A172 (cell line): Measurements from ENCODE around the gene GOLIM4. TPM values are rescaled to one million over a fixed set of nuclear protein-coding genes. Genes with fewer than 3 reads are reported as not detected.

Experiments used
- DNase-seq: peaks from one replicate; pipeline ENCODE4 v3.0.0-alpha.2; 2015; ENCODE audit warnings: low spot score
- total RNA-seq: library from RNA; depleted of rRNA; stranded (reverse); fragments of >200 nt; shearing (Covaris generic); gene quantifications from 2 replicates; pipeline ENCODE4 v1.2.3, GENCODE V29; 2014

GOLIM4 gene
- total RNA-seq, 1 experiment from 2014 or later: 63.9 TPM

DNA sequence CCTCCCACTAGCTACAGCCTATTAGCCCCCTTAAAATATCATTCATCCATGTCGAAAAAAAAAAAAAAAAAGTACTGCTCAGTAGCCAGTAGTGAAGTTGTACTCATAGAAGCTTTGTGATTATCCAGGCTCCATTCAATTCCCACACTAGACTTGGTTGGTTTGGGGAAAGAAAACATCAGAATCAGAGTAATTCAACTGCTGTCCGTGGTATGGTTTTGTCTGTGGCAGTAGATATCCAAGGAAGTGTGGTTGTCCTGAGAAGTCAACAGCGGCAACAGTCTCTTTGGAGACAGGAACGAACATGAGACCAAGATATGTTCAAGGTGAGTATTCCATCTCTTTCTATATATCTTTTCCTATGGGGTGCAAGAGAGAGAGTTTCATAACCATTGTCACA lies 99.2 kb downstream of the GOLIM4 start:
- no peak for DNase-seq

DNA sequence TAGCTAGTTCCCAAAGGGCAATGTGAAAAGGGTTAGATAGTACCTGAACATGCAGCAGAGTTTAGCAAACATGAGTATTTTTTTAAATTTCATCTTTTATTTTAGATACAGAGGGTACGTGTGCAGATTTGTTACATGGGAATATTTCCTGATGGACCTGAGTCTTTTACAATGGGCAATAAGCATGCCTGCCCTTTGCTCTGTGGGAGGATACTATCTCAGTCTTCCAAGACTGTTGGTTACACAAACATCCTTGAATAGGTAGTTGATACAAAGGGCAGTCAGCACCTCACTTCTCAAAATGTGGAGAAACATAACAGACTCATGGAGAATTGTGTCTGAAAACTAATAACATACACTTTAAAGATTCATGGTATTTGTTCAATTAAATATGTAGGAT lies 103.3 kb downstream of the GOLIM4 start:
- no peak for DNase-seq

DNA sequence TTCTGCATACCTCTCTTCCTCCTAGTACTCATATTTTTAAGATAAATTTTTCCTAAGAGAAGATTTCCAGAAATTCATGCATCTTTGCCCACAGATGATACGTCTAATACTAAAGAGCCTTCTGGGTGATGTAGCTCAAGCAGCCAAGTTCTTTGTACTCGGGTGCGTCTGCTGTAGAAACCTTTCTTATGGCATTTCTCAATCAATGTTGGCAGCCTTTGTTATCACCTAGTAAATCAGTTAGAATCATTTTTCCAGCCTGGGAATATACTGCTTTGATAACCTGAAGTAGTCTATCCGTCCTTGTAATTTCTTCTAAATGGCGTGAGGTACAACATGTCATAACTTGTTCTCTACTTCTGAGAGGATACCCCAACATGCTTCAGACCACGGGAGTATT lies 104.5 kb downstream of the GOLIM4 start:
- no peak for DNase-seq

DNA sequence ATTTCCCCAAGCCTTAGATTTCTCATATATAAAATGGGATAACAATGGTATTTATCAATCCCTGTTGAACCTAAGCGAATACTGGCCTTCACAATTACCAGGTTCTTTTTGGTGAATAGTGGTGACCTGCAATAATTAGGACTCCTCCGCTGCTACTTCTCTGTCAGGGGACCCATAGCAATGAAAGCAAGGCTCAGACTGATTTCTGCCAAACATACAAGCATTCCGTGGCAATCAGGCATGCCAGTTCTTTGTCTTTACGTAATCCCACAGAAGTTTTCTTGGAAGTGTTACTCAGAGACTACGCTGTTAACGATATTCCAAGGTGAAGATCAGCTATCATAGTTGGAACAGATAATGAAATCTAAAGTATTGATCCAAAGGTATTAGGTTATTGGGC lies 105.7 kb downstream of the GOLIM4 start:
- no peak for DNase-seq

DNA sequence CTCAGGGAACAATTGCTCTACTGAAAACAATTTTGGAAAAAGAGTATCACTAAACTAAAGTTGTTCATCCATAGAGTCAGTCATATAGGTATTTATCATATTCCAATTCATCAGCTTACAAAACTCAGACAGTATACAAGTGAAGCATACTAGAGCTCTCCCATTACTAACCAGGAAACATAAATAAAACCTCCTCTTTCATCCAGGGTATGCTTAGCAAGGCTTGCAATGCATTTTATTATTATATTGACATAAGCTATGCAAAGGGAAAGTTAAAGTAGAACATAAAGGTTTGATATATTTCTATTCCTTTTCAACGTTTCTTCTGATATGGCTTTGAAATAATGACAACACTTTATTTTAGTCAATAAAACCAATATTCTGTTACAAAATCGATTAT lies 106.7 kb downstream of the GOLIM4 start:
- no peak for DNase-seq

DNA sequence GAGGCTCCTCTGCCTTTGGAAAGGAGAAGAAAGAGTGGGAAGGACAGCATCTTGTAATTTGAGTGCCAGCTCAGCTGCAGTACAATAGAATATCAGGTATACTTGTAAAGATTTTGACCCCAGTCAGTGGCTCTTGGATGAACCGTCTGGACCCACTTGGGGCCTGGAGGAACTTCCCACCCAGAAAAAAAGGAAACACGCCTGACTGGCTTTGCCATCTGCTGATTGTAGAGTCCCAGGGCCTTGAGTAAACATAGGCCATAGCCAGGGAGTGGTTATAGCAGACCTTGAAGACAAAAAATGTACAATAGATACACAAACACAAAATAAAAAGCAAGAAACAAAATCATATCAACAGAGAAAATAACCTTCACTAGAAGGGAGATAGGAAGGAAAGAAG lies 112.1 kb downstream of the GOLIM4 start:
- DNase-seq: no peak

DNA sequence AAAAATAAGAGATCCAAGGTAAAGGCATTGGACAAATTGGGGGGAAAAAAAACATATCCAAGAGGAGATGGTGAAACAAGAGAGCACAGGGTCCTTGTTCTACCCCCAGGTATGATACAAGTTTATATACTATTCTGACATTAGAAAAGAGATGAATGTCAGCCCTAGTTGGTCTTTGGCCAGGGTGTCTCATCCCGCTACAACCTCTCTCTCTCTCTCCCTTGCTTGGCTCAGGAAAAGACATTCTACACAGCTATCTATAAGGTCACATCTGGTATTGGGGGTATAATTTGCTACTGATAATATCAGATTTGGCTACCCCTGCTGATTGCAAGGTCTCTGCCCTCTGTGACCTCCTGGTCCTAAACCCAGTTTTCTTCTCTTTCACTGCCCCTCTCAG lies 117.2 kb downstream of the GOLIM4 start:
- no peak for DNase-seq

DNA sequence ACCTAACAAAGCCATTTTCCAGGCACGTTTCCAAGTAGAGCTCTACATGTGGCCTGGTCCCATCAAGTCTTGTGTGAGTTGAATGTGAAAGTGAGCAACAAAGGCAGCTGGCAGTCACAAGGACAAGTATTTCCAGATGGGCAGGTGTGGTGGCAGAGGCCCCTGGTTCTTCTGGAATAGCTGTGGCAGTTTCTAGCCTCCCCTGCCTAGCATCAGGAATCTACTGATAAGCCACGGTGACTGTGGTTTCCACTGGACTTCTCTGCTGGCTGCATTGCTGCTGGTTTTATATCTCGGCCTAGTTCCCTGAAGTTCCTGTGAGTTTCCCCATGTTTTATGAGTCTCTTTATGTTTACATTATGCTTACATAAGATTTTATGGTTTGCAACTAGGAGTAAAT lies 117.7 kb downstream of the GOLIM4 start:
- DNase-seq: no peak

DNA sequence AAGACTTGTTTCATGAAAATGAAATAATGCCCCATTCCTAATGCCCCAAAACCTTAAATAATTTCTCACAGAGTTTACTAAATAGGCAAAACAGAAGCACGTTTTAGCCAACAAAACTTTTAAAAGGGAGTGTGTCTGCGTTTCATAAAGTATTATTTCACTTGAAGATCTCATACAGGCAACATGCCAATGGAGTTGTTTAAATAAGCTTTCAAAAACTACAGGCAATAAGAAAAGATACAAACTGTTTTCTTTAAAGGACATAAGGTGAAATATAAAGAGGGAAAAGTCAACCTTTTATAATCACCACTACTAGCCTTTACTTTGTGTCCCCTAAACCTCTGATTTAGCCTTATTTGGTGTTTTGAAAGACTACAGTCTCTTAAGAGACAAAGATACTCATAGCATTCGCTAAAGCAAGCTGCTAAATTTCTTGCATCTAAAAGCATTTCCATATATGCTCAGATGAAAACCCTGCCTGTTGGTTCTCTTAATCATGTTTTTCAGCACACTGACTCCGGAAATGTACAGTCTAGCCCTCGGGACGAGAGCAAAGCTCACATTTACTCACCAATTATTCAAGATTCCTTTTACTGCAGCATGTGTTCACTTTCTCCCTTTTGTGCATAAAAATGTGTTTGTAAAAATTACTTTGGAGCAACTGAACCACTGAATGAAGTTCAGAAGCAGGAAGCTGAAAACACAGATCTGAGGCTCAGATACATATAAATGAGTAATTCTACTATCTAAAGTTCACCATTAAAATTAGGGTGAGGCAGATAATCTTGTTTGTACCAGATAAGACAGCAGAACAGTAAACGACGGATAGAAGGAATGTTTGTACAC lies 119.0 kb downstream of the GOLIM4 start:
- DNase-seq: no peak

DNA sequence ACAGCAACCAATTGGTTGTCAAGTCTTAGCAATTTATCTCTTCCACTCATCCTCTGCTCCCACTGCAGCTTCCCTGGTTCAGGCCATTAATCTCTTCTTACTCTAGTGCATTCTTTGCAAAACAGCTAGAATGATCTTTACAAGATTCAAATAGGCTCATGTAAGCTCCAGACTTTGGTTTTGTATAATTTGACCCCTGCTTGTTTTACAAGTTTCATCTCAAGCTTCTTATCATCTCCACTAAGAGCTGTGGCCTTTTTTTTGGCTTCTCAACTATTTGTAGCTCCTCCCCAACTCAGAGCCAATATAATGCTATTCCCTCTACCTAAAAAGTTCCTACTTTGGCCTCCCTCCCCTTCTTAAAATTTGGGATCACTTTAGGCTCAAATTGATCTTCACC lies 121.8 kb downstream of the GOLIM4 start:
- no peak for DNase-seq

DNA sequence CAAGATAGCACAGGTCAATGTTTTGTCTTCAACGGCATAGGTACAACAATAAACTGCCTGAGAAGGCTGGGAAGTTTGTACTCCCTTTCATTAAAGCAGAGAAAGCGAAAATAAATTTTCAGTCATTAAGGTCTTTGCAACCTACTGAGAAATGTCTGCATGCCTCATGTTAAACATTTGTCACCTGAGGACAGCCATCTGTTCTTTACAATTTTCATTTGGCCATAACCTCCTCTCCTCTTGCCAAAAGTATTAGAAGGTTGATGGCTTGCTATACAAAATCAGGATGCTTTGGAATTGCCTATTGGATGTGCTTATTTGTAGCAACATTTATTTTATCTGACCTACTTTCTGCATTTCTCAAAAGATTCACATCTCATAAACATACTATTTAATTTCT lies 122.7 kb downstream of the GOLIM4 start:
- no peak for DNase-seq

DNA sequence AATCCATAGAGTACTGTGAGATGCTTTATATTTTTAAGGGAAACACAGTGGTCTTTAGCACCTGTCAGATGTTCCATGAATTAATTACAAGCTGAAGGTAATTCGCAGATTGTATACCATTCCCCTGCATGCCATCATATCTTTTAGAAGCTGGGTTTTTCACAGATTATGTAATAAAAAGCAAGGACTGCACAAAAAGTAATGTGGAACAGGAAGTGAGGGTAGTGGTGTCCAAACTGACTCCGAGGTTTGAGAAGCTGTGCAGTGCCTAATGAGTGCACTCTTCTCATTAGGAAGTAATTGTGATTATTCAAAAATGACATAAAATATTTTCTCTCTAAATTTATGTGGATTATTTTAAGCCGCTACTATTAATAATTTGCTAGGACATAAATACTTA lies 123.2 kb downstream of the GOLIM4 start:
- no peak for DNase-seq

DNA sequence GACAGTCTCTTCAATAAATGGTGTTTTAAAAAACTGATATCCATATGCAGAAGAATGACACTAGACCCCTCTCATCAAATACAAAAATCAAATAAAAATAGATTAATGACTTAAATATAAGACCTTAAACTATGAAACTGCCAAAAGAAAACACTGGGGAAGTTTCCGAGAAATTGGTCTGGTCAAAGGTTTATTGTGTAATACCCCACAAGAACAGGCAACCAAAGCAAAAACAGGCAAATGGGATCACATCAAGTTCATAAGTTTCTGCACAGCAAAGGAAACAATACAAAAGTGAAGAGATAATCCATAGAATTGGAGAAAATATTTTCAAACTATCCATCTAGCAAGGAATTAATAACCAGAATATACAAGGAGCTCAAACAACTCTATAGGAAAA lies 126.2 kb downstream of the GOLIM4 start:
- DNase-seq: no peak

DNA sequence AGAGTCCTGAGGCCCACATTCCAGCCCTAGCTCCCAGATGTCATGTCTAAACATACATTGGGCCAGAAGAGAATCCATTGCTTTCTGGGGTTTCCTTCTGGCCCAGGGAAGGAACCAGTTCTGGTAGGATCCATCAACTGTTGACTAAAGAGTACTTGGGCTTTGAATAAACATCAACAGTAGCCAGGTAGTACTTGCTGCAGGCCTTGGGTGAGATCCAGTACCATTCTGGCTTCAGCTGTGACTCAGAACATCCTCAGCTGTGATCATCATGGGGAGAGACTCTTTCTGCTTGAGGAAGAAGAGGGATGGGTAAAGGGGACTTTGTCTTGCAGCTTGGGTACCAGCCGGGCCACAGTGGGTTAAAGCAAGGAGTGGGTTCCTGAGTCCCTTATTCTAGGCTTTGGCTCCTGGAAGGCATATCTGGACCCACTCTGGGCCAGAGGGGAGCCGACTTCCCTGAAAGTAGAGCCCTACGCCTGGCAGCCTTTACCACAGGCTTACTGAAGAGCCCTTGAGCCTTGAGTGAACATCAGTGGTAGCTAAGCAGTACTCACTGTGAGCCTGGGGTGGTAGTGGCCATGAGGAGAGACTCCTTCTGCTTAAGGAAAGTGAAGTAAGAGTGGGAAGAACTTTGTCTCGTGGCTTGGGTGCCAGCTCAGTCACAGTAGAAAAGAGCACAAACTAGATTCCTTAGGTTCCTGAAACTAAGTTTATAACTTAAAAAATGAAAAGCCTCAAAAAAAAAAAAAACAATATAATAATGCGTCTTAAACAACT lies 128.3 kb downstream of the GOLIM4 start:
- DNase-seq: no peak
